Small intestine (tissue), 7 donors: ENCODE data around the gene SART3. TPM values are rescaled to one million over a fixed set of nuclear protein-coding genes. Genes with fewer than 3 reads are reported as not detected.

Experiments used
- DNase-seq, 2 donors: peaks; one replicate each; pipeline versions ENCODE4 v3.0.0 to v3.0.0-alpha.2; 2013
- FAIRE-seq: peaks from 2 replicates; lab custom pipeline; 2012; peaks lifted over from hg19 to GRCh38; lab: Jason Lieb, UNC
- H3K27ac ChIP-seq, 3 donors: one replicate each; pipeline ENCODE4 v1.5.1; 2013; ENCODE audit warnings: low read length in 2 of 3, mild to moderate bottlenecking in 2 of 3, control low read depth in 1 of 3, inconsistent platforms in 1 of 3, low read depth in 1 of 3, moderate library complexity in 1 of 3
- H3K27me3 ChIP-seq, 3 donors: one replicate each; pipeline ENCODE4 v1.6.1; 2013; ENCODE audit warnings: low read length in 3 of 3, inconsistent platforms in 1 of 3; ENCODE audit not compliant: control insufficient read depth in 3 of 3, insufficient read depth in 3 of 3
- H3K36me3 ChIP-seq, 3 donors: one replicate each; pipeline ENCODE4 v1.6.1; 2013; ENCODE audit warnings: low read length in 3 of 3, inconsistent platforms in 1 of 3, low read depth in 1 of 3, mild to moderate bottlenecking in 1 of 3, moderate library complexity in 1 of 3; ENCODE audit not compliant: control insufficient read depth in 3 of 3, insufficient read depth in 2 of 3
- H3K4me1 ChIP-seq, 3 donors: one replicate each; pipeline ENCODE4 v1.6.1; 2013; ENCODE audit warnings: low read length in 2 of 3, inconsistent platforms in 1 of 3, low read depth in 1 of 3, mild to moderate bottlenecking in 1 of 3, moderate library complexity in 1 of 3; ENCODE audit not compliant: control insufficient read depth in 3 of 3, insufficient read depth in 2 of 3
- H3K4me3 ChIP-seq, 3 donors: one replicate each; pipeline ENCODE4 v1.5.1; 2013; ENCODE audit warnings: low read length in 3 of 3, control low read depth in 1 of 3, inconsistent platforms in 1 of 3, low read depth in 1 of 3, mild to moderate bottlenecking in 1 of 3, moderate library complexity in 1 of 3
- H3K9me3 ChIP-seq, 2 donors: one replicate each; pipeline ENCODE4 v1.6.1; 2013; ENCODE audit warnings: low read depth in 1 of 2, low read length in 1 of 2; ENCODE audit not compliant: control insufficient read depth in 2 of 2, insufficient read depth in 1 of 2
- WGBS, 3 donors: extraction: QIAGEN DNeasy Blood & Tissue Kit; methylation state at CpG; one replicate each; pipeline ENCODE4 v1.1.7; 2013; 5-methylcytosine and 5-hydroxymethylcytosine counted together
- polyA plus RNA-seq, 4 donors: library from polyadenylated mRNA; stranded (reverse) in 3 of 4; unstranded in 1 of 4; fragments of 200-250 nt in 3 of 4; fragments of 120-200 nt in 1 of 4; gene quantifications; one replicate each; pipeline versions ENCODE4 v1.2.1 to v1.2.3, GENCODE V29; 2013
- donor health status: healthy with polysubstance abuse.
- donor health status: control.
- donor health status: control.
- donor health status: Bipolar disorder and iron deficiency.
- donor health status: healthy.

Gene SART3
- polyA plus RNA-seq, 4 donors = 15.9 to 52.3 (median 19.6) TPM

DNA sequence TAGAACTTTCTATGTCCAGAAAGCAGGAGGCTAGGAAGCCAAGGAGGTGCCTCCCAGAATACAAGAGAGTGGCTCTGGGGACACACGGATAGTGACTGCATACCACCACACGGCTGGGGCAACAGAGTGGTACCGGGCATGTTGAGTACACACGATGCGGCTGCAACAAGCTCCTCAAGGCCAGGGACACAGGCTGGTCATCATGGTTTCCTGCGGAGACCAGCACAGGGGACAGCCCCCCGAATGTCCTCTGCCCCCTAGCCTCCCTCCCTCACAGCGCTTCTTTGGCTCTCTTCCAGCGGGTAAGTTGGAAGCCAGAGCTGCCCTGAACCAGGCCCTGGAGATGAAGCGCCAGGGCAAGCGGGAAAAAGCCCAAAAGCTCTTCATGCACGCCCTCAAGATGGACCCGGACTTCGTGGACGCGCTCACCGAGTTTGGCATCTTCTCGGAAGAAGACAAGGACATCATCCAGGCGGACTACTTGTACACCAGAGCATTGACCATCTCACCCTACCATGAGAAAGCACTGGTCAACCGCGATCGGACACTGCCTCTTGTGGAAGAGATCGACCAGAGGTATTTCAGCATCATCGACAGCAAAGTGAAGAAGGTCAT lies 42.8 kb downstream of the SART3 start:
- no peaks in the 10 kb centered on the region for H3K9me3 ChIP-seq
- DNase-seq (no peak), FAIRE-seq (no peak)
- H3K27me3 ChIP-seq = no peaks in the 10 kb centered on the region
- 92 to 98% (median 96%) methylated on average over 24 of the region's 24 CpGs for WGBS, 3 donors
- no peak overlapping the region for H3K27ac ChIP-seq
- peaks cover 6 to 42% (median 16%) of the 10 kb centered on the region in 3 donors for H3K36me3 ChIP-seq
- no peak overlapping the region for H3K4me3 ChIP-seq
- H3K4me1 ChIP-seq = peaks cover 0 to 5% (median 2%) of the 10 kb centered on the region in 3 donors

DNA sequence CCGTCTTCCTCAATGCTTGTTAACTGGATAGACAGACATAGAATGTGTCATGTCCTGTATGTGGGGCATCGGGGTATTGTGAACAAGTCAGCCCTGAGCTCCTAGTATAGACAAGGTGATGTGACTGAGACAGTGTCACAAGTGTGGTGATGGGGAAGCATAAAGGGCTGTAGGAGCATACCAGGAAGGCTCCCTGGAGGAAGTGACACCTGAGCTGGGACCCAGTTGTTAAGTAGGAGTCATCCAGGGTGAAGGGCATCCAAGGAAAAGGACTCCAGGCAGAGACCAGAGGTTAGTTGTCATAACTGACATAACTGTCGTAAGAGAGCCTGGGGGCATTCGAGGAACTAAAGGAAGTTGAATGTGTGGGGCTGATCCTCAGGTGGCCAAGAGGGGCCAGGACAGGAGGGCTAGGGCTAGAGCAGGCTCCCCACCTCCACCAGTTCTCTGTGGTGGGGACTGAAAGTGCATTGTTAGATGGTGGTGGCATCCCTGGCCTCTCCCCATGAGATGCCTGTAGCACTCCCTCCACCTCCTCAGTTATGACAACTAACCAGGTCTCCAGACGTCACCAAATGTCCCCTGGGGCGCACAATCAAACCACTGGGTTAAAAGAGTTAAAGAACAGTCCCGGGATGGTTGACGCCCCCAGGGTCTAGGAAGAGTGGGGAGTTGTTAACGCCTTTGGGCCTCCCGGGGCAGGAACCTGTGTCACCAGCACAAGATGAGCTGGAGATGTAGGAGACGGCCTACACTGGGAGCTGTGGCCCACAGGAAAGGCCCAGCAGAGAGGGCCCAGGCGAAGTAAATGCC lies 43.5 kb downstream of the SART3 start:
- no peak overlapping the region for H3K4me3 ChIP-seq
- FAIRE-seq (no peak), DNase-seq (no peak)

DNA sequence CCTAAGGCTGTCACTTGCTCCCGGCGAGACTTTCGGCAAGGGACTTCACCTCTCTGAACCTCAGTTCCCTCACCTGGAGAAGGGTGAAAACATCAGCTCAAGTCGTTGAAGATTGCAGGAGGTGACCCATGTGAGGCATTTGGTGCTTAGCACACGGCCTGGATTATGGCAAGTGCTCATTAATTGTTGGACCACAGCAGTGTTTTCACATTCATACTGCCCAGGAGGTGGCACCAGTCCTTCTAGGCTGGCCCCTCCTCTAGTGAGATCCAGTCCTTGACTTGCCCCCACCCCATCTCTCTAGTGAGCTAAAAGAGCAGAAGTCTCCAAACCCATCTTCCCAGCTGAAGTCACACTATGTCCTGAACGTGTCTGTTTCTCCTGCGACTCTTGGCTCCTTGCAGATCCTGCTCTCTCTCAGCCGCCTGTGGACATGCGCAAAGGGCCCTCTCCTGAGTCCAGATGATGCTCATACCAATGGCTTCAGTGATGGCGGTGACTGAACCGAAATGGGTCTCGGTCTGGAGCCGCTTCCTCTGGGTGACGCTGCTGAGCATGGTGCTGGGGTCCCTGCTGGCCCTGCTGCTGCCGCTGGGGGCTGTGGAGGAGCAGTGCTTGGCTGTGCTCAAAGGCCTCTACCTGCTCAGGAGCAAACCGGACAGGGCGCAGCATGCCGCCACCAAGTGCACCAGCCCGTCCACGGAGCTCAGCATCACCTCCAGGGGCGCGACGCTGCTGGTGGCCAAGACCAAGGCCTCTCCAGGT lies 44.3 kb downstream of the SART3 start:
- H3K27me3 ChIP-seq = no peaks in the 10 kb centered on the region
- no peak overlapping the region for H3K27ac ChIP-seq
- FAIRE-seq (no peak), DNase-seq (no peak)
- peaks cover 2 to 38% (median 10%) of the 10 kb centered on the region in 3 donors for H3K36me3 ChIP-seq
- no peak overlapping the region for H3K4me3 ChIP-seq
- H3K4me1 ChIP-seq = peaks cover 0 to 5% (median 2%) of the 10 kb centered on the region in 3 donors
- H3K9me3 ChIP-seq = no peaks in the 10 kb centered on the region
- 86 to 89% (median 87%) methylated on average over 23 of the region's 23 CpGs for WGBS, 3 donors

More for the DNA sequence above, 43.5 kb downstream of the SART3 start:
- 89 to 92% (median 90%) methylated on average over 12 of the region's 12 CpGs for WGBS, 3 donors
- peaks cover 0 to 5% (median 2%) of the 10 kb centered on the region in 3 donors for H3K4me1 ChIP-seq
- H3K9me3 ChIP-seq = no peaks in the 10 kb centered on the region
- peaks cover 6 to 39% (median 10%) of the 10 kb centered on the region in 3 donors for H3K36me3 ChIP-seq
- H3K27me3 ChIP-seq = no peaks in the 10 kb centered on the region
- H3K27ac ChIP-seq = no peak overlapping the region

DNA sequence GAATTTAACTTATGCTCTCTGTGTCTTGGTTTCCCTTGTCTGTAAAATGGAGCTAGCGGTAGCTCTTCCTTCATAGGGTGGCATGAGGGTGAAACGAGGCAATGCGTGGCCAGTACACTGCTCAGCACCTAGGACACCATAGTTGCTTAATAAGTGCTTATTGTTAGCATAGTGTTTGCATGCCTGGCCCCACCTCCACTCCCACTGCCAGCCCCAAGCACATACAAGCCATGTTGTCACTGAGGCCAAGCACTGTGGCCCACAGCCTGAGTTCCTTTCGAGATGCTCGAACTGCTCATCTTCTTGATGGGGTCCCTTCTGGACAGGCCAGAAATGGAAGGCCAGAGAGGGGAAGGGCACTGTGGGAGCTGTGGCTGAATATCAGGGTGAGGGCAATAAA lies 45.1 kb downstream of the SART3 start:
- Histone ChIP-seq H3K36me3 (peaks cover 2 to 34% (median 7%) of the 10 kb centered on the region in 3 donors), H3K4me1 (peaks cover 0 to 5% (median 2%) of the 10 kb centered on the region in 3 donors), H3K9me3 (no peaks in the 10 kb centered on the region), H3K27me3 (no peaks in the 10 kb centered on the region), H3K27ac (no peak overlapping the region), H3K4me3 (peak overlapping the region; percentile 72 to 88 (median 83))
- 37 to 58% (median 44%) methylated on average over 5 of the region's 5 CpGs for WGBS, 3 donors
- DNase-seq (peak in 1 of 2 donors; percentile 9), FAIRE-seq (no peak)

DNA sequence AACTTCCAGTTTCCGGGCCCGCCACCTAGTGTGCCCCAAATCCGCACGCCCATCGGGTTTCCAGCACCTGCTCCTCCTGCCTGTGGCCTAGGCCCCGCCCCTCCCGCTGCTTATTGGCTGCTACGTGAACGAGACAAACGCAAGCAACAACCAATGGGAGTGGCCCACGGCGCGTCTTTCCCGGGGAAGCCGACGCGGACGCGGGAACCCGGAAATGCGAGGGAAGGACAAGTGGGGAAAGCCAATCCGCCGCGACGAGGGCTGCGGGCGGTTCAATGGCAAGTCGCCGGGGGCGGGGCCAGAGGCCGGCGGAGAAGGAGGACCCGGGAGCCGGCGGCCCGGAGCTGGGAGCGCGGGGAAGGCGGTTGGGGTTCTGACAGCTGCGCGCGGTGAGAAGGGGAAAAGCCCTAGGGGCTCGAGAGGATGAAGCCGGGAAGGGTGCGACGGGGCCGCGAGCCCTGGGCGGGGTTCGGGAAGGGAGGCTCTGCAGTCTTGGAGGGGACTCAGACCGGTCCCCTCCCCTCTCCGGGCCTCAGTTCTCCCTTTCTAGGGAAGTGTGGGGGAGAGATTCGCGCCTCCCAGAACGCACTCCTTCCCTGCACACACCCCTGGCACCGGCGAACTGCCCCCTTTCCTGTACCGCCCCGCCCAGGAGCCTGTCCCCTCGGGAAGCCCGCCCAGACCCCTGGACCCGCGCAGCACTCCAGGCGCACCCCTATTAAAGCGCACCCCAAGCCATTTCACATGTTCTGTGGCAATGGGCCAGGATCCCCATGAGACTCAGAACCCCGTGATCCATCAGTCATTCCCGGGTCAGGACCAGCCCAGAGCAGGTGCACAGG lies 45.8 kb downstream of the SART3 start, which contains the start of gene FICD:
Gene FICD, plus strand, starts transcription at position 305 of the 842 bp plus-strand sequence. CDS start 1,696 bp downstream, outside the sequence.
- Histone ChIP-seq H3K36me3 (peaks cover 2 to 31% (median 7%) of the 10 kb centered on the region in 3 donors), H3K27me3 (no peaks in the 10 kb centered on the region), H3K4me1 (peaks cover 0 to 5% (median 2%) of the 10 kb centered on the region in 3 donors), H3K4me3 (peak within 1 kb of the TSS; percentile 72 to 88 (median 83)), H3K9me3 (no peaks in the 10 kb centered on the region), H3K27ac (peak within 1 kb of the TSS in 2 of 3 donors; percentile 25 to 75)
- DNase-seq (peak; percentile 99 to 100), FAIRE-seq (peak; percentile 62)
- 1% methylated on average over 56 to 67 of the region's 67 CpGs for WGBS, 3 donors

DNA sequence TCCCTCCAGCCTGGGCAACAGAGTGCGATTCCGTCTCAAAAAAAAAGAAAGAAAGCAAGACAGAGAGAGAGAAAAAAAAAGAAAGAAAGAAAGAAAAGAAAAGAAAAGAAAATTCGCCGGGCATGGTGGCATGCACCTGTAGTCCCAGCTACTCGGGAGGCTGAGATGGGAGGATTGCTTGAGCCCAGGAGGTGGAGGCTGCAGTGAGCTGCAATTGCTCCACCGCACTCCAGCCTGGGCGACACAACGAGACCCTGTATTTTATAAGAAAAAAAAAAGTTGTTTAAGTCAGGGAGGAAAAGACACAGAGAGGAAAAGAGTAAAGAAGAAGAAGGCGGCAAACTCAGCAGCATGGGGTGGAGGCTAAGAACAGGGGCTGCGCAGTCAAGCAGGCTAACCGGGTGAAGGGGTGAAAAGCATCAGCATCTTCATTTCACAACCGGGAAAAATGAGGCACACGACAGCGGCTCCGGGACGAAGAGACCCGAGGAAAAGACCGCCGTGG lies 46.5 kb downstream of the SART3 start:
- 27 to 28% (median 28%) methylated on average over 19 of the region's 19 CpGs for WGBS, 3 donors
- H3K9me3 ChIP-seq = no peaks in the 10 kb centered on the region
- peaks cover 0 to 5% (median 2%) of the 10 kb centered on the region in 3 donors for H3K4me1 ChIP-seq
- peaks cover 2 to 26% (median 3%) of the 10 kb centered on the region in 3 donors for H3K36me3 ChIP-seq
- no peaks in the 10 kb centered on the region for H3K27me3 ChIP-seq
- H3K4me3 ChIP-seq = peak overlapping the region in 2 of 3 donors; percentile 9 to 83
- DNase-seq (no peak), FAIRE-seq (no peak)
- no peak overlapping the region for H3K27ac ChIP-seq

DNA sequence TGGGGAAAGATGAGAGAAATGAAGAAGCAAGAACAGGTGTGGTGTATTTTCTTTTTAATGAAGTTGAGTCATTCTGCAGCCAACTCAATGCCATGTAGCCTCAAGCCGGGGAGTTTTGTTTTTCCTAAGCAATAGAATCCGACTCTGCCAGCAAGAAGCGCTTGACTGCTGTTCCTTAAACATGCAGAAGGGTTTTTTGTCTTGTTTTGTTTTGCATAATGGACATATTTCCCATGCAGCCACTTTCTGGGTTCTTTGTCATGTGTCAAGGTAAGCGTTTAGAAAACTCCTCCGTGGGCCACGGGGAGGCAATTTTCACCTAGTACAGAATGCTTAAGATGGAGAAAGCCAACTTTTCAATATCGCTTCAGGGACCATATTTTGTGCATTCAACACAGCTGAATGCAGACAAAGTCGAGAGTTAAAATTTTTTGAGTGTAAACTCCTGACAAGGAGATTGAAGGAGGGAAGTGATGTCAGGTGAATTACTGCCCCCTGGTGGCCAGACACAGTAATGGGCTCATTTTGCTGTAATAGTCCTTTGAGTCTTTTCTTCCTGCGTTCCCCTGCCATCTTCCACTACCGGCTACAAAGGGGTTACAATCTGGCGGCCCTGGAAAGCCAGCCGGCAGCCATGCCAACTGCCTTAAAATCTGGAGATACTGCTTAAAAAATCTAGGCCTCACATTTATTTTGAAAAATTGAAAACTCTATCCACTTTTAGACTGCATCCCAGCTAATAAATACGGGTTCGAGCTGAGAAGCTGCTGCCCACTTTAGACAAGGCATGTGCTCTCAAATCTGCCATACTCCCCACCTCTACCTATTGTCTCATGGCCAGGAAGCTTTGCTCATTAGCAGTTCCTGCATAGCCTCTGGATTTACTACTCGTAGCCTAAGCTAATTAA lies 49.1 kb downstream of the SART3 start:
- peaks cover 0 to 2% (median 0%) of the 10 kb centered on the region in 3 donors for H3K36me3 ChIP-seq
- peaks cover 0 to 2% (median 0%) of the 10 kb centered on the region in 3 donors for H3K27me3 ChIP-seq
- H3K9me3 ChIP-seq = peaks cover 0 to 5% of the 10 kb centered on the region in 2 donors
- 31 to 35% (median 32%) methylated on average over 15 of the region's 15 CpGs for WGBS, 3 donors
- H3K4me1 ChIP-seq = peaks cover 0 to 5% (median 2%) of the 10 kb centered on the region in 3 donors
- FAIRE-seq (no peak), DNase-seq (peak; percentile 67 to 77)
- H3K4me3 ChIP-seq = no peak overlapping the region
- no peak overlapping the region for H3K27ac ChIP-seq
